ENCODE results near the gene TTLL5. TPM values are rescaled to one million over a fixed set of nuclear protein-coding genes. Genes with fewer than 3 reads are reported as not detected.
A peak's percentile ranks its signal among the peaks of the same experiment; 100 is the strongest.

The TTLL5 gene
- total and polyA plus RNA-seq, 2 of the 13 experiments (the other 11 are each of a cell fraction or from before 2014, with no cell fraction given): 11.8 to 18.8 TPM

GRCh38 chr14:75648066-75648838 lies 12.8 kb upstream of the TTLL5 start (continued):
- TF ChIP-seq ZNF350 (CRISPR knock-in tag; IDR thresholded peaks at IDR 0.05; ENCODE audit: borderline replicate concordance, low read depth) (peak; percentile 82), RXRB (CRISPR knock-in tag; IDR thresholded peaks at IDR 0.05; ENCODE audit: borderline replicate concordance) (peak; percentile 97), SUZ12 (IDR thresholded peaks at IDR 0.05; ENCODE audit: low read depth, low read length) (no peak), ZZZ3 (CRISPR knock-in tag; IDR thresholded peaks at IDR 0.05; ENCODE audit: borderline replicate concordance) (no peak), ZSCAN31 (CRISPR knock-in tag; IDR thresholded peaks at IDR 0.05; ENCODE audit: low read depth) (peak; percentile 76; the same call in 1 of the 2 replicates), TFDP2 (CRISPR knock-in tag; IDR thresholded peaks at IDR 0.05) (peak; percentile 68), ZEB1 (IDR thresholded peaks at IDR 0.05; ENCODE audit: insufficient replicate concordance, low read depth) (no peak), HOXA3 (CRISPR knock-in tag; IDR thresholded peaks at IDR 0.05) (peak; percentile 96), CREBL2 (CRISPR knock-in tag; IDR thresholded peaks at IDR 0.05; ENCODE audit: borderline replicate concordance) (no peak), ZNF503 (CRISPR knock-in tag; IDR thresholded peaks at IDR 0.05) (peak; percentile 86), FOXO4 (CRISPR knock-in tag; conservative IDR thresholded peaks at IDR 0.05) (no peak), ZNF430 (CRISPR knock-in tag; IDR thresholded peaks at IDR 0.05) (0 out of 2 replicates have a peak, but pooled peaks have one; percentile 79), GPN1 (CRISPR knock-in tag; IDR thresholded peaks at IDR 0.05; ENCODE audit: borderline replicate concordance) (no peak), ZNF20 (CRISPR knock-in tag; IDR thresholded peaks at IDR 0.05) (no peak), ZNF256 (CRISPR knock-in tag; conservative IDR thresholded peaks at IDR 0.05) (no peak), IKZF5 (CRISPR knock-in tag; IDR thresholded peaks at IDR 0.05) (peak; percentile 98), EZH2 (conservative IDR thresholded peaks at IDR 0.05; ENCODE audit: low read depth, low read length) (no peak), ISX (CRISPR knock-in tag; conservative IDR thresholded peaks at IDR 0.05) (no peak), PCBP2 (optimal IDR thresholded peaks at IDR 0.05; ENCODE audit: low read depth, low read length, poor library complexity, severe bottlenecking) (no peak), ZBTB7B (CRISPR knock-in tag; IDR thresholded peaks at IDR 0.05) (peak; percentile 95), ZNF253 (CRISPR knock-in tag; IDR thresholded peaks at IDR 0.05; ENCODE audit: borderline replicate concordance) (no peak)
